Endothelial cell of umbilical vein (primary cell): ENCODE data around the gene ZNG1F.
"Not testable (repeated sequence)": the region's sequence is repeated elsewhere in the genome, so short reads cannot be mapped to it uniquely, and the experiment has no call there.

Experiments
- MYC ChIP-seq: IDR thresholded peaks from one replicate; pipeline ENCODE4 v1.6.1; 2011; ENCODE audit warnings: mild to moderate bottlenecking, low read depth, low read length
- POLR2A ChIP-seq: IDR thresholded peaks from 2 replicates; pipeline ENCODE4 v1.6.1; 2012; ENCODE audit warnings: low read depth, mild to moderate bottlenecking, control low read depth, low read length
- TF ChIP-seq, protein P1 (sequence below), 2 donors: IDR thresholded peaks; 1 replicate in 1 of 2; 2 replicates in 1 of 2; pipeline ENCODE4 v1.5.1; 2011; ENCODE audit warnings: low read length in 2 of 2, mild to moderate bottlenecking in 2 of 2, moderate library complexity in 2 of 2, control low read depth in 1 of 2, inconsistent platforms in 1 of 2, low read depth in 1 of 2; ENCODE audit not compliant: insufficient read depth in 1 of 2; ENCODE audit errors: extremely low read depth in 1 of 2

DNA sequence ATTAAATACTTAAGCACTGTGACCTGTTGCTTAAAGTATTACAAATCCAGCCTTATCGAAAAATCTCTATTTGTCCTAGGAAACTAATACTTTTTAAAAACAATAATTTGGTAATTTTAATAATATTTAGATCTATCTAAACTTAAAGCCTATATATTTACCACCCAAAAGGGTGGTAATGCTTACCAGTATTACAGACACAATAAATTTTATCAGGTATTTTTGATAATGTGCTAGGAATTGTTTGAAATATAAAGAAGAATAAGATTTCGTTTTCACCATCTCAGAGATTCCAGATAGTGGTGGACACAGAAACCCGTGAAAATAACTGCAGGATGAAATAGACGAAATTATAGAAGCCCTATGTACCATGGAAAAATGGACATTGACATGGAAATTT lies 68.4 kb downstream of the ZNG1F start:
- TF ChIP-seq, protein P1, sequence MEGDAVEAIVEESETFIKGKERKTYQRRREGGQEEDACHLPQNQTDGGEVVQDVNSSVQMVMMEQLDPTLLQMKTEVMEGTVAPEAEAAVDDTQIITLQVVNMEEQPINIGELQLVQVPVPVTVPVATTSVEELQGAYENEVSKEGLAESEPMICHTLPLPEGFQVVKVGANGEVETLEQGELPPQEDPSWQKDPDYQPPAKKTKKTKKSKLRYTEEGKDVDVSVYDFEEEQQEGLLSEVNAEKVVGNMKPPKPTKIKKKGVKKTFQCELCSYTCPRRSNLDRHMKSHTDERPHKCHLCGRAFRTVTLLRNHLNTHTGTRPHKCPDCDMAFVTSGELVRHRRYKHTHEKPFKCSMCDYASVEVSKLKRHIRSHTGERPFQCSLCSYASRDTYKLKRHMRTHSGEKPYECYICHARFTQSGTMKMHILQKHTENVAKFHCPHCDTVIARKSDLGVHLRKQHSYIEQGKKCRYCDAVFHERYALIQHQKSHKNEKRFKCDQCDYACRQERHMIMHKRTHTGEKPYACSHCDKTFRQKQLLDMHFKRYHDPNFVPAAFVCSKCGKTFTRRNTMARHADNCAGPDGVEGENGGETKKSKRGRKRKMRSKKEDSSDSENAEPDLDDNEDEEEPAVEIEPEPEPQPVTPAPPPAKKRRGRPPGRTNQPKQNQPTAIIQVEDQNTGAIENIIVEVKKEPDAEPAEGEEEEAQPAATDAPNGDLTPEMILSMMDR (IDR thresholded peaks at IDR 0.05; ENCODE audit: extremely low read depth in 1 of 2, insufficient read depth in 1 of 2, low read depth in 1 of 2, low read length in 2 of 2) = not testable (repeated sequence)
- not testable (repeated sequence) for TF ChIP-seq POLR2A, MYC
